Mucosa of descending colon (tissue), 3 donors: ENCODE measurements around the gene ITGA3. TPM values are rescaled to one million over a fixed set of nuclear protein-coding genes. Genes with fewer than 3 reads are reported as not detected.

Experiments
- ATAC-seq: fragments of 200-7000 bp; cut with Tn5 transposase; one replicate; pipeline ENCODE4 v1.9.1; 2020; ENCODE audit warnings: mild to moderate bottlenecking, moderate library complexity
- DNase-seq, 3 donors: peaks; one replicate each; pipeline ENCODE4 v3.0.0-alpha.2; 2020
- H3K36me3 ChIP-seq: fragments of 200-600 bp; one replicate; pipeline ENCODE4 v1.8.0; 2021; ENCODE audit warnings: low read depth, mild to moderate bottlenecking
- H3K4me1 ChIP-seq: fragments of 200-600 bp; one replicate; pipeline ENCODE4 v1.8.0; 2021; ENCODE audit warnings: low read depth, mild to moderate bottlenecking
- H3K4me3 ChIP-seq: fragments of 200-600 bp; one replicate; pipeline ENCODE4 v1.8.0; 2021; ENCODE audit warnings: mild to moderate bottlenecking
- H3K9me3 ChIP-seq: fragments of 200-600 bp; one replicate; pipeline ENCODE4 v1.8.0; 2021; ENCODE audit warnings: mild to moderate bottlenecking
- intact Hi-C, 2 donors: fragments of 100-400 bp; cut with DNase I in 1 of 2; cut with micrococcal nuclease in 1 of 2; formaldehyde crosslinking; loops; one replicate each; pipeline versions ENCODE4 v1.11.0 to v1.11.1; 2022; cut with DNase I, micrococcal nuclease
- total RNA-seq, 3 donors: library from RNA; stranded (reverse); fragmentation: NEBNext Ultra II Directional in 2 of 3; extraction: Animal tissue kit (Norgen Biotek cat#: 25700) in 2 of 3; gene quantifications; one replicate each; pipeline versions ENCODE4 v1.2.1 to v1.2.4, GENCODE V29; 2021 to 2023
- TF ChIP-seq, protein P1 (sequence below): fragments of 200-600 bp; IDR thresholded peaks from one replicate; pipeline ENCODE4 v1.8.0; 2022; ENCODE audit warnings: antibody characterized with exemption, mild to moderate bottlenecking
- donor health status: DM: no; HTN: no; CAD: no; lungs with moderate emphysema.
- donor health status: DM: no; HTN: no; CAD: no.
- donor health status: DM: no; HTN: yes; CAD: no.

ITGA3 gene
- total RNA-seq, 3 donors from 2014 or later, result 108 to 170 (median 108) TPM

DNA sequence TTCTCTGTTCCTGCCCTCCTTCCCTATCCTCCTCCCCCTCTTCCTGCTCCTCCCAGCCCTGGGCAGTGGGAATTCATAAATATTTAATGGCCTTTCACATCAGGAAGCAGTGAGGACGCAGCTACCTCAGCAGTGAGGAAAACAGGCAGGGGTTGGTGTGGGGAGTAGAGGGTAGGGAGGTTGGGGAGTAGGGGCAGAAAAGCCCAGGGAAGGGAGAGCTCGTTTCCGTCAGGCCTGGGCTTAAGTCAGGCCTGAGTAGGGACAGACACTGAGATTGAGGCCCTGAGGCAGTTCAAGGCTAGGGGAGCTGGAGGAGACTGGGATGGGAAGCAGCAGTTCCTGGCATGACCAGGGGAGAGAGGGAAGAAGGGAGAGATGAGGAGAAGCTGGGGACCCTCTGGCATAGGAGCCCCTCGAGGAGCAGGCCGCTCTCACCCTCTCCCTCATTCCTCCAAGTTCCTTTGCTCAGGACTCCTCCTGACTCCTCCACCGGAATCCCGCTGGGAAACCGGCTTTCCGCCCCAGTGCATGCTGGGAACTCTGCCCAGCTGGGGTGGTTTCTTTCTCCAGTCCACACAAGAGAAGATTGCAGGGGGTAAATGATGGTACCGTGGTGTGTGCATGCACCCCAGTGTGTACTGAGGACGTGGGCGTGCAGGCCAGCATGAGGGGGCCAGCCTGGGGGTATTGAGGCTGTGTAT lies 67.9 kb downstream of the ITGA3 start:
- Histone ChIP-seq H3K9me3 (no peaks in the 10 kb centered on the region), H3K4me1 (peaks cover 4% of the 10 kb centered on the region), H3K36me3 (no peaks in the 10 kb centered on the region), H3K4me3 (no peak overlapping the region)
- ATAC-seq, result peak; percentile 36
- DNase-seq, result peak in 1 of 3 donors; percentile 60
- intact Hi-C loops, result no loop called here
- TF ChIP-seq, protein P1, sequence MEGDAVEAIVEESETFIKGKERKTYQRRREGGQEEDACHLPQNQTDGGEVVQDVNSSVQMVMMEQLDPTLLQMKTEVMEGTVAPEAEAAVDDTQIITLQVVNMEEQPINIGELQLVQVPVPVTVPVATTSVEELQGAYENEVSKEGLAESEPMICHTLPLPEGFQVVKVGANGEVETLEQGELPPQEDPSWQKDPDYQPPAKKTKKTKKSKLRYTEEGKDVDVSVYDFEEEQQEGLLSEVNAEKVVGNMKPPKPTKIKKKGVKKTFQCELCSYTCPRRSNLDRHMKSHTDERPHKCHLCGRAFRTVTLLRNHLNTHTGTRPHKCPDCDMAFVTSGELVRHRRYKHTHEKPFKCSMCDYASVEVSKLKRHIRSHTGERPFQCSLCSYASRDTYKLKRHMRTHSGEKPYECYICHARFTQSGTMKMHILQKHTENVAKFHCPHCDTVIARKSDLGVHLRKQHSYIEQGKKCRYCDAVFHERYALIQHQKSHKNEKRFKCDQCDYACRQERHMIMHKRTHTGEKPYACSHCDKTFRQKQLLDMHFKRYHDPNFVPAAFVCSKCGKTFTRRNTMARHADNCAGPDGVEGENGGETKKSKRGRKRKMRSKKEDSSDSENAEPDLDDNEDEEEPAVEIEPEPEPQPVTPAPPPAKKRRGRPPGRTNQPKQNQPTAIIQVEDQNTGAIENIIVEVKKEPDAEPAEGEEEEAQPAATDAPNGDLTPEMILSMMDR, result no peak

DNA sequence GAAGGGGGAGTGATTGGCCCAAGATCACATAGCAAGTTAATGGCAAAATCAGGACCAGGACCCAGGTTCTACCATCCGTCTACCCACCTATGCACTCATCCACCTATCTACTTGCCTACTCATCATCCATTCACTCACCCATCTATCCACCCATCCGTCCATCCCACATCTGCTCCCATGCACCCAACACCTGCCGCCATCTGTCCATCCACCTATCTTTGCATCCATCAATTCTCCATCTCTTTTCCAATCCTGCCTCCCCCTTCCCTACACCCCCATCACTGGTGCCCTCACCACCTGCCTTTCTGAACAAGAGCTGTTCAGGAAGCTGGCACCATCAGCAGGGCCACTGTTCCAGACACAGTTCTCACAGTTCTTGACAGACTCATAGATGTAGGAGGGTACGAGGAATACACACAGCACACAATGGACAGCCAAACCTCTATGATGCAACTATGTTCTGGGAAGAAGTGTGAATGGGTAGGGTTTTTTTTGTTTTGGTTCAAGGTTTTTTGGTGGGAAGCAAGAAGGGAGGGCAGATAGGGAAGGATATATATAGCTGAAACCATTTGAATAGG lies 69.6 kb downstream of the ITGA3 start:
- TF ChIP-seq, protein P1, result no peak
- Histone ChIP-seq H3K4me1 (peaks cover 18% of the 10 kb centered on the region), H3K9me3 (no peaks in the 10 kb centered on the region), H3K4me3 (no peak overlapping the region), H3K36me3 (no peaks in the 10 kb centered on the region)
- intact Hi-C loops, result no loop called here
- ATAC-seq (no peak), DNase-seq (no peak)

DNA sequence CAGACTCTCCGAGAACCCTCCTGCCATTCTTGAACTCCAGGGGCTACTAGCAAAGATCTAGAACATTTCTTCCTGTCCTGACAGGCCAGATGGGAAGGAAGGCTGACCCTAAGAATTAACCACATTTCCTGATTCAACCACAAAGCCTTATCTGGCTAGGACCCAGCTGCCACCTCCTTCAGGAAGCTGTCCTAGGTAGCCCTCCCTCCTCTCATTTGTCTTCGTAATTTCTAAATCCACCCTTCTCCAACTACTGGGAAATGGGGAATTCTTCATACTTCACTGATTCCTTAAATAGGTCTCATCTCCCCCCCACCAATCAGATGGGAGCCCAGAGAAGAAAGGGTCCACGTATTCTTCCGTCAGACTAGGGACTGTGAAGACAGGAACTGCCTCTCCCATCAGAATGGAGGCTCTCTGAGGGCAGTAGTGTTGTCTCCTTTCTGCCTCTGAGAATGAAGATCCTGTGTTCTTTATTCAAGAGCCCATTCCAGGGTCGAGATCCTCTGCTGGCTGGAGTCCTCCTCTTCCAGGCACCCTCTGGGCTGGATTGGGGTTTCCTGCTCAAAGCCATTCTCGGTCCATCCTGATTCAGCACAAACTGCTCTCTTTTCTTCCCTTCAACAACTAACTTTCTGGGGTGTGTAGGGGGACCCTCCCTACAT lies 71.9 kb downstream of the ITGA3 start:
- intact Hi-C loops, result no loop called here

DNA sequence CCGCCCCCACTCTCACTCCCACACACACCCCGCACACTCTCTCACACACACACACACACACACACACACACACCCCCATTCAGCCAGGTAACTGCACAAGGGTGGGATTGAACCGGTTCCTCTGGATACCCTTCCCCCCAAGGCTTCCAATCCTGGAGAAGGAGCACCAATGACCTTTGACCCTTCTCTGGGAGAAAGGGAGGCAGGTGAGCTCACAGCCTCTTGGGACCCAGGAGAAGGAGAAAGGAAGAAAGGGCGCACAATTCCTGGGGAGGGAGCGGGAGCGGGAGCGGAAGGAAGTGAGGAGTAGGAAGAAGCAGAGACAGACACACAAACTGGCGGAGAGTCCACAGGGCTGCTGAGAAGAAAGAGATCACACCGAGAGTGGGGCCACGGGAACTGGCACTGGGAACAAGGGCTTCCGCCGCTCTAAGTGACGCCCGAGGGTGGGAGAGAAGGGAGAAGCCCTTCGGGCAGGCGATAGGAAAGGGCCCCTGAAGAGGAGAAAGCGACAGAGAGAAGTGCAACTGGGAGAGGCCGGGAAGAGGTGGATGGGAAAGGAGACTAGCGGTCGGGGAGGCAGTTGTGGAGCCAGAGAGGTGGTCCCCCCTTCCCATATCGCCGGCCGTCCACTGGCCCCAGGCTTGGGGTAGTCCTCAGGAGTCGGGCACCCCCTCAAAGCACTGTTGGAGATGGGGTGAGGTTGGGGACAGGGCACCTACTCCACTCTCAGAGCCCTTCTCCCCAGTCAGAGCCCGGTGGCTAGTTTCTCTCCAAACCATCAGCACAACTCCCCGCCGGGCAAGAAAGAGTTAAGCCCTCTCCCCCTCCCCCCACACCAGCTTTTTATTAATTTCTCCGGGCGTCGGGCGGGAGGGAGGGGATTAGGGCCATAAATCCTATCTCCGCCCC lies 72.8 kb downstream of the ITGA3 start:
- intact Hi-C loops, result no loop called here
- no peak overlapping the region for H3K4me3 ChIP-seq
- DNase-seq, result no peak
- H3K9me3 ChIP-seq, result no peaks in the 10 kb centered on the region
- H3K4me1 ChIP-seq, result peaks cover 18% of the 10 kb centered on the region
- peak; percentile 47 for ATAC-seq
- no peaks in the 10 kb centered on the region for H3K36me3 ChIP-seq
- TF ChIP-seq, protein P1, result no peak

More for the DNA sequence above, 71.9 kb downstream of the ITGA3 start:
- H3K9me3 ChIP-seq, result no peaks in the 10 kb centered on the region
- no peaks in the 10 kb centered on the region for H3K36me3 ChIP-seq
- peaks cover 18% of the 10 kb centered on the region for H3K4me1 ChIP-seq
- H3K4me3 ChIP-seq, result no peak overlapping the region
- ATAC-seq (no peak), DNase-seq (no peak)
- TF ChIP-seq, protein P1, result no peak

DNA sequence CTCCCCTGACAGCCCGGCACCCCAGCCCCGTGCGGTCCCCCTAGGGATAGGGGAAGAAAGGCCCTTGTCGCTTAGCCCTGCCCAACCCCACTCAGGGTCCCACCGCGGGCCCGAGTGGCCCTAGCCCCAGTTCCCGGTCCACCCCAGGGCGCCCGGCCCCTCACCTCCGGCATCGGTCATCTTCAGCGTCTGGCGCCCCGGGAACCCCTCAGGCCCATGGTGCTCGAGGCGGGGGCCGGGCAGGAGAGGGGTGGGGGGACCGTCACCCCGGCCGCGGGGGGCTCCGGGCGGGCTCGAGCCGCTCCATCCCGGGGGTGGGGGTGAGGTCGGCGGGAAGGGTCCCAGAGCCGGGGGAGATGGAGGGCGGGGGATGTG lies 73.4 kb downstream of the ITGA3 start:
- no peak for DNase-seq
- no peaks in the 10 kb centered on the region for H3K9me3 ChIP-seq
- ATAC-seq, result no peak
- TF ChIP-seq, protein P1, result no peak
- no peak overlapping the region for H3K4me3 ChIP-seq
- peaks cover 18% of the 10 kb centered on the region for H3K4me1 ChIP-seq
- intact Hi-C loops, result no loop called here
- H3K36me3 ChIP-seq, result no peaks in the 10 kb centered on the region
